ENCODE measurements around the gene GLIS1.

- TF ChIP-seq EZH2 (IDR thresholded peaks at IDR 0.05; ENCODE audit: borderline replicate concordance) (no peak), CTCF (IDR thresholded peaks at IDR 0.05; ENCODE audit: poor library complexity) (peak; percentile 15)
Observed at GRCh38 chr1:53639251-53639763, 99.7 kb downstream of the GLIS1 start.
